Measurements from ENCODE around the gene SPPL3. TPM values are rescaled to one million over a fixed set of nuclear protein-coding genes. Genes with fewer than 3 reads are reported as not detected.

Gene SPPL3
- total RNA-seq, 1 experiment from 2014 or later, result 32.5 TPM

GRCh38 chr12:120814903-120815429 is 89.2 kb downstream of the SPPL3 start (continued):
- TF ChIP-seq AR (CRISPR knock-in tag; IDR thresholded peaks at IDR 0.05), result no peak
- no peak for TF ChIP-seq ZNF138 (CRISPR knock-in tag; conservative IDR thresholded peaks at IDR 0.05)
- no peak for TF ChIP-seq ZNF219 (CRISPR knock-in tag; IDR thresholded peaks at IDR 0.05; ENCODE audit: borderline replicate concordance)
- TF ChIP-seq JAZF1 (CRISPR knock-in tag; IDR thresholded peaks at IDR 0.05), result no peak
- no peak for TF ChIP-seq ATF2 (CRISPR knock-in tag; IDR thresholded peaks at IDR 0.05; ENCODE audit: borderline replicate concordance, low read depth)
- no peak for TF ChIP-seq PRDM15 (CRISPR knock-in tag; IDR thresholded peaks at IDR 0.05)
- TF ChIP-seq CBFB (CRISPR knock-in tag; IDR thresholded peaks at IDR 0.05; ENCODE audit: low read depth), result no peak
- no peak for TF ChIP-seq ZMAT4 (CRISPR knock-in tag; IDR thresholded peaks at IDR 0.05)

DNA sequence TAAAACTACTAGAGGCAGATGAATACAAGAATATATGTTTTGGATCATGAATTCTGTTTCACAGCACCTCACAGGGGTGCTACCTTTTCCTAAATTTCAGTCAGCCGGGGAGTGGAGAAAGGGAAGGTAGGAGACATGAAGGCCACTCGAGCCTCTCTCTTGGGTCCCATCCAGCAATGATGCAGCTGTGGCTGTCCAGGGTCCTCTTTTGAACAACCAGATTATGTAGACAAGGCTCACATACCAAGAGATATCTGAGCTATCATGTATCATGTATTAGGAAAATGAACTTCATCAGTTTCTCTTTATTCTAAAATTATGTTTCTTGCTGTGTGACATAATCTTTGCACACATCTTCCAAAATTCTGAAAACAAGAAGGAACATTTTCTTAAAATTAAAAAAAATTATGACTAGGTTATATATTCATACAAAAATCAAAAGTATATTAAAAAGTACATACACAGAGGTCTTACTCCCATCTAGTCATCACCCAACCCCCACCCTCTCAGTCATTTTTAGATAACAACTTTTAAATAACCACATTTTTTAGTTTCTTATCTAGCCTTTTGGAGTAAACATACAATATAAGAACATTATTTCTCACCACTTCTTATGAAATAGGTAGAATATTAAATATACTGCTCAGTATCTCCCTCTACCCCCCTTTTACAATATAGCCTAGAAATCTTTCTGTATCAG is 89.8 kb downstream of the SPPL3 start:
- Mint-ChIP-seq H3K4me3 (no peak overlapping the region), H3K36me3 (peaks cover 8% of the 10 kb centered on the region), H3K27ac (no peak overlapping the region), H3K4me1 (peaks cover 5% of the 10 kb centered on the region; the same call in 1 of the 2 replicates), H3K27me3 (ENCODE audit: low read depth) (no peaks in the 10 kb centered on the region), H3K9me3 (no peaks in the 10 kb centered on the region)
- ATAC-seq, result no peak
- CTCF ChIA-PET, result no interaction called here
- POLR2A ChIA-PET, result no interaction called here
- no peak for DNase-seq (ENCODE audit: low spot score)
- TF ChIP-seq KAT7 (CRISPR knock-in tag; IDR thresholded peaks at IDR 0.05; ENCODE audit: borderline replicate concordance) (no peak), EMX1 (CRISPR knock-in tag; IDR thresholded peaks at IDR 0.05) (no peak), ZNF671 (CRISPR knock-in tag; IDR thresholded peaks at IDR 0.05) (no peak), NFATC4 (CRISPR knock-in tag; IDR thresholded peaks at IDR 0.05) (no peak), TEAD4 (CRISPR knock-in tag; IDR thresholded peaks at IDR 0.05) (no peak), GRHL2 (CRISPR knock-in tag; IDR thresholded peaks at IDR 0.05; ENCODE audit: insufficient replicate concordance, severe bottlenecking) (no peak), HMGA2 (CRISPR knock-in tag; IDR thresholded peaks at IDR 0.05) (no peak), USF2 (CRISPR knock-in tag; IDR thresholded peaks at IDR 0.05) (no peak), TP53 (CRISPR knock-in tag; IDR thresholded peaks at IDR 0.05) (no peak), ESRRA (CRISPR knock-in tag; IDR thresholded peaks at IDR 0.05; ENCODE audit: borderline replicate concordance) (no peak), CDX4 (CRISPR knock-in tag; IDR thresholded peaks at IDR 0.05; ENCODE audit: borderline replicate concordance) (no peak), ZNF423 (CRISPR knock-in tag; IDR thresholded peaks at IDR 0.05) (no peak)
- TF ChIP-seq, protein P1, sequence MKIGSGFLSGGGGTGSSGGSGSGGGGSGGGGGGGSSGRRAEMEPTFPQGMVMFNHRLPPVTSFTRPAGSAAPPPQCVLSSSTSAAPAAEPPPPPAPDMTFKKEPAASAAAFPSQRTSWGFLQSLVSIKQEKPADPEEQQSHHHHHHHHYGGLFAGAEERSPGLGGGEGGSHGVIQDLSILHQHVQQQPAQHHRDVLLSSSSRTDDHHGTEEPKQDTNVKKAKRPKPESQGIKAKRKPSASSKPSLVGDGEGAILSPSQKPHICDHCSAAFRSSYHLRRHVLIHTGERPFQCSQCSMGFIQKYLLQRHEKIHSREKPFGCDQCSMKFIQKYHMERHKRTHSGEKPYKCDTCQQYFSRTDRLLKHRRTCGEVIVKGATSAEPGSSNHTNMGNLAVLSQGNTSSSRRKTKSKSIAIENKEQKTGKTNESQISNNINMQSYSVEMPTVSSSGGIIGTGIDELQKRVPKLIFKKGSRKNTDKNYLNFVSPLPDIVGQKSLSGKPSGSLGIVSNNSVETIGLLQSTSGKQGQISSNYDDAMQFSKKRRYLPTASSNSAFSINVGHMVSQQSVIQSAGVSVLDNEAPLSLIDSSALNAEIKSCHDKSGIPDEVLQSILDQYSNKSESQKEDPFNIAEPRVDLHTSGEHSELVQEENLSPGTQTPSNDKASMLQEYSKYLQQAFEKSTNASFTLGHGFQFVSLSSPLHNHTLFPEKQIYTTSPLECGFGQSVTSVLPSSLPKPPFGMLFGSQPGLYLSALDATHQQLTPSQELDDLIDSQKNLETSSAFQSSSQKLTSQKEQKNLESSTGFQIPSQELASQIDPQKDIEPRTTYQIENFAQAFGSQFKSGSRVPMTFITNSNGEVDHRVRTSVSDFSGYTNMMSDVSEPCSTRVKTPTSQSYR (CRISPR knock-in tag; IDR thresholded peaks at IDR 0.05), result no peak
- TF ChIP-seq, protein P2, sequence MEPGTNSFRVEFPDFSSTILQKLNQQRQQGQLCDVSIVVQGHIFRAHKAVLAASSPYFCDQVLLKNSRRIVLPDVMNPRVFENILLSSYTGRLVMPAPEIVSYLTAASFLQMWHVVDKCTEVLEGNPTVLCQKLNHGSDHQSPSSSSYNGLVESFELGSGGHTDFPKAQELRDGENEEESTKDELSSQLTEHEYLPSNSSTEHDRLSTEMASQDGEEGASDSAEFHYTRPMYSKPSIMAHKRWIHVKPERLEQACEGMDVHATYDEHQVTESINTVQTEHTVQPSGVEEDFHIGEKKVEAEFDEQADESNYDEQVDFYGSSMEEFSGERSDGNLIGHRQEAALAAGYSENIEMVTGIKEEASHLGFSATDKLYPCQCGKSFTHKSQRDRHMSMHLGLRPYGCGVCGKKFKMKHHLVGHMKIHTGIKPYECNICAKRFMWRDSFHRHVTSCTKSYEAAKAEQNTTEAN (CRISPR knock-in tag; IDR thresholded peaks at IDR 0.05), result no peak
